ENCODE data around the gene MAMDC2. TPM values are rescaled to one million over a fixed set of nuclear protein-coding genes. Genes with fewer than 3 reads are reported as not detected.

The MAMDC2 gene, protein sequence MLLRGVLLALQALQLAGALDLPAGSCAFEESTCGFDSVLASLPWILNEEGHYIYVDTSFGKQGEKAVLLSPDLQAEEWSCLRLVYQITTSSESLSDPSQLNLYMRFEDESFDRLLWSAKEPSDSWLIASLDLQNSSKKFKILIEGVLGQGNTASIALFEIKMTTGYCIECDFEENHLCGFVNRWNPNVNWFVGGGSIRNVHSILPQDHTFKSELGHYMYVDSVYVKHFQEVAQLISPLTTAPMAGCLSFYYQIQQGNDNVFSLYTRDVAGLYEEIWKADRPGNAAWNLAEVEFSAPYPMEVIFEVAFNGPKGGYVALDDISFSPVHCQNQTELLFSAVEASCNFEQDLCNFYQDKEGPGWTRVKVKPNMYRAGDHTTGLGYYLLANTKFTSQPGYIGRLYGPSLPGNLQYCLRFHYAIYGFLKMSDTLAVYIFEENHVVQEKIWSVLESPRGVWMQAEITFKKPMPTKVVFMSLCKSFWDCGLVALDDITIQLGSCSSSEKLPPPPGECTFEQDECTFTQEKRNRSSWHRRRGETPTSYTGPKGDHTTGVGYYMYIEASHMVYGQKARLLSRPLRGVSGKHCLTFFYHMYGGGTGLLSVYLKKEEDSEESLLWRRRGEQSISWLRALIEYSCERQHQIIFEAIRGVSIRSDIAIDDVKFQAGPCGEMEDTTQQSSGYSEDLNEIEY
- total RNA-seq = 6.1 and 7.7 TPM in 2 replicates

DNA sequence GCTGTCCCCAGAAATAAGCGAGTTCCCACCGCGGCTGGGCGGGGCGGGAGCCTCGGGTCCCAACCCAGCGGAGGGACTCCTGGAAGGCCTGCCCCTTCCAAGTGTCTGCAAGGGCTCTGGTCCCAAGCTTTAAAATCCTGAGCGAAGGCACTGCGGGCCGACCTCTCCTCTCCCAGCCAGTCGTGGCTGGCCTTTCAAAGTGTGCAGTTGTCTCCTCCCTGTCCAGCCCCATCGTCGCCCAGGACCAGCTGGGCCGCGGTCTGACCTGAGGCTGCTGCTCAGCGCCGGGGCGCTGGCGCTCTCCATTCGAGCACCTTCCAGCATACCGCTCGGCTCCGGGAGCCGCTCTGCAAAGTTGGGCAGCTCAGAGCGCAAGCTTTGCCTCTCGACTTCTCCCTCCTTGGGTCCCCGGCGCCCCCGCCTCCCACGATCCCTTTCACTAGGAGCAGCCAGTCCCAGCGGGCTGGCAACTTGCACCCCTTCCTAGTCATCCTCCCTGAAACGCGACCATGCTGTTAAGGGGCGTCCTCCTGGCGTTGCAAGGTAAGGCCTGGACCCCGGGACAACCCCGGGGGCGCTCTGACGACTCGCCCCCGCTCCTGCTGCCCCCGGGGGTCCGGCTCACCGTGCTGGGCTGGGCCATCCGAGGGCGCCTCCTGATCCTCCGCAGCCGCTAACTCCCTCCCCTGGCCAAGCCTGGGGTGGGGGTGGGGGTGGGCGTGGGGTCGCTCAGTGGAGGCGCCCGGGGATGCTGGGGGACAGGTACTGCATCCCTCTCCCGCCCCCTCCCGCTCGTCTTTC, at the start of gene MAMDC2:
TSS of gene MAMDC2 (plus strand) at position 160 of the 801 bp plus-strand sequence. CDS start at position 510, 350 bp downstream.

DNA sequence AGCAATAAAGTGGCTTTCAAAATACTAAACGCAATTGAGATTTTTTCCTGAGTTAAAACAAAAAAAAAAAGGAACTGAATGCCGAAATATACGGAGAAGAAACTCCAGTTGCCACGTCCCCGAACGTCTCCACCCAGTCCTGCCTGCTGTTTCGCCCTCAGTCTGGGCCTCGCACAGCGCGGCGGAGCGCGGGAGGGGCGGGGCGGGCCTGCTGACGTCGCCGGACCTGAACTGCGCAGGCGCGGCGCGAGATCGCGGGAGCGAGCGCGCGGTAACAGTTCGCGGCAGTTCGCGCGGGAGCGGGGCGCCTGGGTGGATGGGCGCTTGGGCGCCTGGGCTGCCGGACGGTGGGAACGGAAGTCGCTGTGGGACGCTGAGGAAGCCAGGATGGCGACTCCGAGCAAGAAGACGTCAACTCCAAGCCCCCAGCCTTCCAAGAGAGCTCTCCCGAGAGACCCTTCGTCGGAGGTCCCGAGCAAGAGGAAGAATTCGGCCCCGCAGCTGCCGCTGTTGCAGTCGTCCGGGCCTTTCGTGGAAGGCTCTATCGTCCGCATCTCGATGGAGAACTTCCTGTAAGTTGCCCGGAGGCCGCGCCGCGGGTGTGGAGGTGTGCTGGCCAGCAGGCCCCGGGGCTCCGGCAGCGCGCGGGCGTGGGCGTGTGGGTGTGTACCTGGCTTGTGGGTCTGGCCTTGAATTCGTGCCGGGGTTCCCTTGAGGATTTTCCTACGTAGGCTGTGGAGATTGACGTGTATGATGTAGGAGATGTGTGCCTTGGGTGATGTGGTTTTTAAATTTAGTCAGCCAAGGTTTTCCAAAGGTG, 215.3 kb downstream of the MAMDC2 start, which contains the start of gene SMC5:
TSS of gene SMC5 (plus strand) at position 287 of the 820 bp plus-strand sequence. CDS start at position 388, 101 bp downstream.

Other genes with a start within 250 kb of the MAMDC2 start
- not detected in 2 replicates for gene CFAP95, start 223.0 kb upstream of the MAMDC2 start, total RNA-seq
- 9.8 and 12.8 TPM in 2 replicates for gene SMC5, start 215.1 kb downstream of the MAMDC2 start, total RNA-seq

All from pericardium fibroblast (primary cell).